Neural cell (in vitro differentiated cells): Measurements from ENCODE around the gene GATC. TPM values are rescaled to one million over a fixed set of nuclear protein-coding genes. Genes with fewer than 3 reads are reported as not detected.

ENCODE experiments used
- H2AFZ ChIP-seq: fragments of 200-600, 300-800 bp; sonication (generic), shearing (Covaris generic); 2 replicates; pipeline ENCODE4 v1.6.0; 2014; ENCODE audit warnings: low read depth, mild to moderate bottlenecking, antibody characterized with exemption, low read length, moderate library complexity
- H3F3A ChIP-seq: fragments of 200-600 bp; shearing (Covaris generic); 2 replicates; pipeline ENCODE4 v1.6.1; 2016; ENCODE audit warnings: mild to moderate bottlenecking, moderate library complexity, mixed read lengths, antibody characterized with exemption, low read length; ENCODE audit not compliant: insufficient read depth, poor library complexity, severe bottlenecking
- H3K27ac ChIP-seq: fragments of 200-600, 300-800 bp; sonication (generic), shearing (Covaris generic); 2 replicates; pipeline ENCODE4 v1.5.1; 2014; ENCODE audit warnings: mild to moderate bottlenecking, low read length, moderate library complexity
- H3K27me3 ChIP-seq: fragments of 300-800, 200-600 bp; sonication (generic), shearing (Covaris generic); 2 replicates; pipeline ENCODE4 v1.6.0; 2014; ENCODE audit warnings: mild to moderate bottlenecking, low read depth, low read length, moderate library complexity; ENCODE audit not compliant: insufficient read depth
- H3K36me3 ChIP-seq: fragments of 300-800, 200-600 bp; sonication (generic), shearing (Covaris generic); 2 replicates; pipeline ENCODE4 v1.5.1; 2014; ENCODE audit warnings: mild to moderate bottlenecking, antibody characterized with exemption, low read length, moderate library complexity; ENCODE audit not compliant: insufficient read depth
- H3K4me2 ChIP-seq: fragments of 300-800, 200-600 bp; sonication (generic), shearing (Covaris generic); 2 replicates; pipeline ENCODE4 v1.6.0; 2014; ENCODE audit warnings: mild to moderate bottlenecking, low read length
- H3K4me3 ChIP-seq: fragments of 300-800, 200-600 bp; sonication (generic), shearing (Covaris generic); 2 replicates; pipeline ENCODE4 v1.5.1; 2014; ENCODE audit warnings: mild to moderate bottlenecking, low read length, moderate library complexity
- H3K79me2 ChIP-seq: fragments of 200-600 bp; shearing (Covaris generic); replicated peaks from 2 replicates; pipeline ENCODE4 v1.6.0; 2014; ENCODE audit warnings: mild to moderate bottlenecking, low read length, moderate library complexity; ENCODE audit not compliant: insufficient read depth
- H3K9ac ChIP-seq: fragments of 300-800, 200-600 bp; sonication (generic), shearing (Covaris generic); 2 replicates; pipeline ENCODE4 v1.6.1; 2016; ENCODE audit warnings: mild to moderate bottlenecking, low read length, mixed read lengths
- H3K9me2 ChIP-seq: fragments of 200-600 bp; shearing (Covaris generic); 2 replicates; pipeline ENCODE4 v1.6.1; 2016; ENCODE audit warnings: mild to moderate bottlenecking, low read length, mixed read lengths; ENCODE audit not compliant: insufficient read depth
- H3K9me3 ChIP-seq: fragments of 200-600, 300-800 bp; sonication (generic), shearing (Covaris generic); 2 replicates; pipeline ENCODE4 v1.6.1; 2016; ENCODE audit warnings: mild to moderate bottlenecking, mixed run types, low read length, moderate library complexity, mixed read lengths
- H4K20me1 ChIP-seq: fragments of 200-600 bp; shearing (Covaris generic); 2 replicates; pipeline ENCODE4 v1.6.1; 2016; ENCODE audit warnings: mild to moderate bottlenecking, mixed run types; ENCODE audit not compliant: insufficient read depth
- CTCF ChIP-seq: fragments of 450-650 bp; IDR thresholded peaks from 2 replicates; pipeline ENCODE4 v1.5.1; 2014; ENCODE audit warnings: antibody characterized with exemption, mild to moderate bottlenecking, moderate library complexity; ENCODE audit not compliant: poor library complexity, severe bottlenecking
- EP300 ChIP-seq: fragments of 450-650 bp; conservative IDR thresholded peaks from 2 replicates; pipeline ENCODE4 v1.6.1; 2014; ENCODE audit warnings: antibody characterized with exemption, mild to moderate bottlenecking, moderate library complexity; ENCODE audit not compliant: poor library complexity, severe bottlenecking
- EZH2 ChIP-seq: fragments of 200-600, 300-800 bp; shearing (Covaris generic), sonication (generic); IDR thresholded peaks from 2 replicates; pipeline ENCODE4 v1.6.1; 2014; ENCODE audit warnings: antibody characterized with exemption, low read length, borderline replicate concordance, mild to moderate bottlenecking; ENCODE audit not compliant: insufficient read depth, poor library complexity, severe bottlenecking
- MXI1 ChIP-seq: fragments of 450-650 bp; conservative IDR thresholded peaks from 2 replicates; pipeline ENCODE4 v1.6.1; 2014; ENCODE audit warnings: antibody characterized with exemption, mild to moderate bottlenecking; ENCODE audit not compliant: poor library complexity, severe bottlenecking
- POLR2AphosphoS5 ChIP-seq: IDR thresholded peaks from 2 replicates; pipeline ENCODE4 v1.6.1; 2012
- RAD21 ChIP-seq: fragments of 450-650 bp; conservative IDR thresholded peaks from 2 replicates; pipeline ENCODE4 v1.6.1; 2014; ENCODE audit warnings: antibody characterized with exemption, mild to moderate bottlenecking, moderate library complexity
- REST ChIP-seq: IDR thresholded peaks from 2 replicates; pipeline ENCODE4 v1.6.1; 2012; ENCODE audit warnings: borderline replicate concordance
- SMC3 ChIP-seq: fragments of 450-650 bp; conservative IDR thresholded peaks from 2 replicates; pipeline ENCODE4 v1.6.1; 2014; ENCODE audit warnings: antibody characterized with exemption, mild to moderate bottlenecking, moderate library complexity; ENCODE audit not compliant: poor library complexity
- TAF1 ChIP-seq: IDR thresholded peaks from 2 replicates; pipeline ENCODE4 v1.6.1; 2012; ENCODE audit warnings: low read depth
- polyA plus RNA-seq: library from polyadenylated mRNA; depleted of rRNA; stranded (reverse); fragments of >200 nt; gene quantifications from 2 replicates; pipeline ENCODE4 v1.2.3, GENCODE V29; 2014

The GATC gene
- polyA plus RNA-seq, 1 donor from 2014 or later, result 45.3 TPM

GRCh38 chr12:120417917-120418580 is 28.2 kb upstream of the GATC start:
- Histone ChIP-seq H3K4me2 (no peak overlapping the region), H3K9me3 (no peaks in the 10 kb centered on the region), H3K4me3 (no peak overlapping the region), H3K79me2 (no peaks in the 10 kb centered on the region), H2AFZ (no peak overlapping the region), H3K9me2 (no peaks in the 10 kb centered on the region), H3K27me3 (no peaks in the 10 kb centered on the region), H3K36me3 (no peaks in the 10 kb centered on the region), H3K27ac (no peak overlapping the region), H4K20me1 (no peaks in the 10 kb centered on the region), H3F3A (no peaks in the 10 kb centered on the region), H3K9ac (no peak overlapping the region)
- TF ChIP-seq RAD21 (no peak), POLR2AphosphoS5 (no peak), EZH2 (no peak), SMC3 (no peak), TAF1 (no peak), CTCF (no peak), EP300 (no peak), REST (no peak), MXI1 (no peak)

- TF ChIP-seq SMC3 (no peak), CTCF (no peak), EZH2 (no peak), REST (no peak), TAF1 (no peak), MXI1 (no peak), POLR2AphosphoS5 (no peak), RAD21 (no peak), EP300 (no peak)
- Histone ChIP-seq H3K9ac (no peak overlapping the region), H3K79me2 (no peaks in the 10 kb centered on the region), H3K27me3 (no peaks in the 10 kb centered on the region), H3K27ac (no peak overlapping the region), H2AFZ (no peak overlapping the region), H3K9me3 (no peaks in the 10 kb centered on the region), H3K4me3 (no peak overlapping the region), H3K36me3 (no peaks in the 10 kb centered on the region), H4K20me1 (no peaks in the 10 kb centered on the region), H3K4me2 (no peak overlapping the region), H3F3A (no peaks in the 10 kb centered on the region), H3K9me2 (no peaks in the 10 kb centered on the region)
These were observed 24.5 kb upstream of the GATC start for GRCh38 chr12:120421701-120422100.
